HG03039 (cell line): ENCODE data around the gene CCDC174.
"Not testable (repeated sequence)": the region's sequence is repeated elsewhere in the genome, so short reads cannot be mapped to it uniquely, and the experiment has no call there.

ENCODE experiments used
- ATAC-seq: cut with Tn5 transposase; IDR thresholded peaks from one replicate; pipeline ENCODE4 v1.9.1; 2021; ENCODE audit warnings: mild to moderate bottlenecking, moderate library complexity; ENCODE audit not compliant: unreplicated experiment

The CCDC174 gene

DNA sequence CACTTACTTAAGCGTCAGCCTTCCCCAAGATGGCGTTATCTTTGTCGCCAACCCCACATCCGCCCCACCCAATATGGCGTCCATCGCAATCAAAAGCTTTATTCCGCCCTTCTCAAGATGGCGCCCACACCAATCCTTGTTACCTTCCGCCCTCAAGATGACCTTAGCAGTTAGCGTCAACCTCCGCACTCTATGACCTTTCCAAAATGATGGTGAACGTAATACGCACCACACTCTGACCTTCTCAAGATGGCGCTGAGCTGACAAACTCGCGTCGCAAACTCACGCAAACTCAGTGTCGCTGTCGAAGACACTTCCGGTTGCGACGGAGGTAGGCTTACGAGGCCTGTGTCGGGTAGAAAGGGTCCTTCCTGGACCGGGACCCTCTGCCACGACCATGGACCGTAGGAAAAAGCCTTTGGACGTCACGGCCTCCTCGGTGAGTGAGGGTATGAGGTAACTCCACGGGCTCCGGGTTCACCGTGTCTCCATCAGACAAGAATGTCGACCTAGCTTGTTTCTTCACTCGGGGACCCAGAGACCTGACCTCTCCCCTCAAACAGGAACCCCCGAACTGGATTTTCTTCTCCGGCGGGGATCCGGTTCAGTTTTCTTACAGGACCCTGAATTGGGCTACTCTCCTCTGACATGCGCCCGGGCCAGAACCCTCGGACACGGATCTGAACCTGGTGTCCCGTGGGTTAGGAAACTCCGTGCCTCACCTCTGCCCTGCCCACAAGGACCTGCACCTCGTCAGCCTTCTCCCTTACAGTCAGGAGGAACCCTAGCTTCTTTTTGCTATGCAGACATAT lies at the start of gene CCDC174:
Gene CCDC174, plus strand, starts transcription at position 323 of the 812 bp plus-strand sequence. Its CDS starts 75 bp downstream, at position 398.
- ATAC-seq: peak; percentile 98

DNA sequence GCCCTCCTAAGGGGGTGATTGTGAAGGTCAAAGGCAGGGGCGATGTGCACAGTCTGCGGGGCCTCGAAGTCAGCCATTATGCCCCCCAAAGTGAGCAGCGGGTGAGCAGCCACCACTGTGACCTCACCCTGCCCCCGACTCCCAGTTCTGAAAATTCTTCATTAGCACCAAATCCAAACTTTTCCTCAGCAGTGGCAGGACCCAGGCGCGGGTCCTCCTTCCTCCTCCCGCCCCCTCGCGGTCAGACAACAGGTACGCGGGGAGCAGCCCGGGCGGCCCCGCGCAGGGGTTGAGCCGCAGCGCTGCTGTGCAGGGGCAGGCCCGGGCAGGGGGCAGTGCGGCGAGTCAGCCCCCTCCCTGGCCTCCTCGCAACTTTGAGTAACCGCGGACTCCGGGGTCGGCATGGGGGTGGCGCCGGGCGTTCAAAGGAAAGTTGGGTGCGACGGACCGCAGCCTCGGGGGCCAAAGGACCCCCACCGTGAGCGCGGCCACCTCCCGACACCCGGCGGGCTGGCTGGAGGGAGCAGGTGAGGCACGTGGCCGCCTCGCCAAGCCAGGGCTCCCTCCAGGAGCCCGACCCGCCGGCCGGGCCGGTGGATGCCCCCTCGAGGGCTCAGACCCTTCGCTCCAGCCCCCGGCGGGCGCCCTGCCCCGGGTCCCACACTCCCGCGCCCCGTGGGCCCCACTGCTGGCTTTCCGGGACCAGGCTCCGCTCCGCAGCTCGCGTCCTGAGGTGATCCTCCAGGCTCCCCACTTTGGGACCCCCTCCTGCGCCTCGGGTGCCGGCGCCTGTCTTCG lies 49.4 kb upstream of the CCDC174 start:
- ATAC-seq: no peak

DNA sequence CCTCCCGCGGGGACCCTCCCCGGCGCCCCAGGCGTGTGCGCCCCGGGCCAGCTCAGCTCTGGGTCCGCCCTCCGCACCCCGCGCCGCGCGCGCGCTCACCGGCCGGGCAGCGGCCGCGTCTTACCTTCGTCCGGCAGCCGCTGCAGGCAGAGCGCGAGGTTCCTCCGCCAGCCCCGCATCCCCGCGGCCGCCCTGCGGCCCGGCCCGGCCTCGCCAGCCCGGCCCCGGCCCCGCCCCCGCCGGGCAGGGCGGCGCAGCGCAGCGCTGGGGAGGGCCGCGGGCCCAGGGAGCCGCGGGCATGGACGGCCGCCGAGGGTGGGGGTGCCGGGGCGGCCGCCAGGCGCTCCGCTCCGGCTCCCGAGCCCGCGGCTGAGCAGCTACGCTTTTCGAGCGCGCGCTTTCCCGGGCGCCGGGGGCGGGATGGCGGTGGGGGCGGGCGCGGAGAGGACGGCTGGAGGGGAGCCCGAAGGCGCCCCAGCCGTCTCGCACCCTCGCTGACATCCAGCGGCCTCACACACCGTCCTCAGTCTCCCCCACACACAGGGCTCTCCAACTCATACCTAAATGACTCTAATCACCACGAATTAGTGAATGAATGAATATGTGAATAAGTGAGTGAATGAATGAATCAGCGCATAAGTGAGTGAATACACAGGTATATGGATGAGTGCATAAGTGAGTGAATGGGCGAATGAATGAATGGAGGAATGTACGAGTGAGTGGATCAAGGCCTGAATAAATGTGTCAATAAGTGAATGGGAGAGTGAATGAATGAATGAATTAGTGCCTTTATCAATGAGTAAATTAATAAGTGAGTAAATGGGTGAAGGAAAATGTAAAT lies 48.5 kb upstream of the CCDC174 start:
- ATAC-seq: no peak

- no peak for ATAC-seq
Observed at GRCh38 chr3:14605067-14605466, 46.5 kb upstream of the CCDC174 start.

GRCh38 chr3:14605744-14606143 lies 45.8 kb upstream of the CCDC174 start:
- no peak for ATAC-seq

GRCh38 chr3:14606669-14607339 lies 44.8 kb upstream of the CCDC174 start:
- ATAC-seq: no peak

DNA sequence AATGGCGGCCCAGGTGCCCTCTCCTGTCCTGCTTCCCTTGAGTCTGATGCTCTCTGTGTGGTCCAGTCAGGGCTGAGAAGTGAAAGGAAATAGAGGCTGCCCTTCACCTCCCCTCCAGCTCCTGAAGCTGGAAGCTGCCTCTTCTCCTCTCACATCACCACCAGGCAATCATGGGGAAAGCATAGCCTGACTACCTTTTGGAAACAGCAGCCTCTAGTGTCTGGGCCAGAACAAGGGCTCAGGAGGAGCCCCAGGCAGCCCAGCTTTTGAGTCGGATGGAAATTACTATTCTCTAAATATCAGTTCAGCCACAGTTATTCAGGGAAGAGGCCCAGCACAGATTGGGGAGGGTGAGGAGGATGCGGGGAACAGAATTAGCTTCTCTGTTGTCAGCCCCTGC lies 43.3 kb upstream of the CCDC174 start:
- ATAC-seq: no peak

- ATAC-seq: not testable (repeated sequence)
Observed at GRCh38 chr3:14609058-14609457, 42.5 kb upstream of the CCDC174 start.

DNA sequence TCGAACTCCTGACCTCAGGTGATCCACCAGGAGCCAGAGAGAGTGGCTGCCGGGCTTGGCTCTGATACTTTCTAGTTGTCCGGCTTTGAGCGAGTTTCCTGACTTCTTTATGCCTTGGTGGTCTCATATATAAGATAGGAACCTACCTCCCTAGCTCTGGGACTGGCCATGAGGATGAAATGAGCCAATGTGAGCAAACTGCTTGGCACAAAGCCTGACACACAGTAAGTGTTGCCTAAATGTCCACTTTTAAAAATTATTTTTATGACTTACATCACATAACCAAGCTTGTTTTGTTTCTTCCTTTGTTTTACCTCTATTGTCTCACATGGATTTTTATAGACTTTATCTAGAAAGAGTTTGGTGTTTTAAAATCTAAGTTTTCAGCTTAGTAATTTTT lies 42.1 kb upstream of the CCDC174 start:
- no peak for ATAC-seq

DNA sequence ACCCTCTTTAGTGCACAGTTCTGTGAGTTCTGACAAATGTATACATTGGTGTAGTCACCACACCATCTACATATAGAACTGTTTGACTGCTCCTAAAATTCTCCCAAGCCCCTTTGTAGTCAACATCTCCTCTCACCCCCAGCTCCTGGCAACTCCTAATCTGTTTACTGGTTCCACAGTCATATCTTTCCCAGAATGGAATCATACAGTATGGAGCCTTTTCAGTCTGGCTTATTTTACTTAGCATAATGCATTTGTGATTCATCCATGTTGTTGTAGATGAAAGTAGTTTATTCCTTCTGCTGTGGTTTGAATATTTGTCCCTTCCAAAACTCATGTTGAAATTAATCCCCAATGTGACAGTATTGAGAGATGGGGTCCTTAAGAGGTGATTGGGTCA lies 41.6 kb upstream of the CCDC174 start:
- no peak for ATAC-seq

- ATAC-seq: no peak
Observed at GRCh38 chr3:14614189-14614588, 37.4 kb upstream of the CCDC174 start.

DNA sequence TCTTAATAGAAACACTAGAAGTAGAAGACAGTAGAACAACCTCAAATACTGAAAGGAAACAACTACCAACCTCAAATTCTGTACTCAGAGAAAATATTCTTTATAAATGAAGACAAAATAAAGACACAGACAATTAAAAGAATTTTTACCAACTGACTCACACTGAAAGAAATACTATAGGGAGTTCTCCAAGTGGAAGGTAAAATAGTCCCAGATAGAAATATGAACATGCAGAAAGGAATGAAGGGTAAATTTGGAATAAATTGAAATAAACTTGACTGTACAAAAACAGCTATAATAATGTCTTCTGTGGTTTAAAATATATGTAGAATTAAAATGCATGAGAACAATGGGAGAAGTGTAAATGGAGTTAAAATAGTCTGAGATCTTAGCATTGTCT lies 36.7 kb upstream of the CCDC174 start:
- ATAC-seq: no peak

GRCh38 chr3:14616606-14617507 lies 34.7 kb upstream of the CCDC174 start:
- no peak for ATAC-seq

DNA sequence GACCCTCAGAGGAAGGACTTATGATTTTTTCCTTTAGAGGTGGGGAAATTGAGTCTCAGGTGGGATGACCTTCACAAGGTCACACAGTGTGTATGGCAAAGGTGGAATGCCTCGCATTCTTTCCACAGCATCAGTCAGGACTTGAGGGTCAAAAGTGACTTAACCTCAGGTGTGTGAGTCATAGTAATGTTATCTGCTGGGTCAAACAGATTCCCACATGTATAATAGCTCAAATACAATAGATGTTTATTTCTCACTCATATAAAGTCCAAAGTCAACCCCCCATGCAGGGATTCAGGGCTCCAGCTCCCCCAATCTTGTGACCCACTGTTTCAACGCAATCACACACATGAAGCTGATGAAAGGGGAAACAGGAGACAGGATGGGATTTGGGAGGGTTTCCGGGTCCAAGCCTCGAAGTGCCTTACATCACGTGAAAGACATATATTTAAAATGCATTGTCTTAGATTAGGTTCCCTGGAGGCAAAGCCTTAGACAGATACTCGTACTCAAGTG lies 34.0 kb upstream of the CCDC174 start:
- no peak for ATAC-seq

GRCh38 chr3:14619605-14620004 lies 32.0 kb upstream of the CCDC174 start:
- ATAC-seq: no peak

- no peak for ATAC-seq
Observed at GRCh38 chr3:14620512-14620911, 31.1 kb upstream of the CCDC174 start.

- ATAC-seq: no peak
Observed at GRCh38 chr3:14621093-14621492, 30.5 kb upstream of the CCDC174 start.

GRCh38 chr3:14622368-14622767 lies 29.2 kb upstream of the CCDC174 start:
- ATAC-seq: no peak

DNA sequence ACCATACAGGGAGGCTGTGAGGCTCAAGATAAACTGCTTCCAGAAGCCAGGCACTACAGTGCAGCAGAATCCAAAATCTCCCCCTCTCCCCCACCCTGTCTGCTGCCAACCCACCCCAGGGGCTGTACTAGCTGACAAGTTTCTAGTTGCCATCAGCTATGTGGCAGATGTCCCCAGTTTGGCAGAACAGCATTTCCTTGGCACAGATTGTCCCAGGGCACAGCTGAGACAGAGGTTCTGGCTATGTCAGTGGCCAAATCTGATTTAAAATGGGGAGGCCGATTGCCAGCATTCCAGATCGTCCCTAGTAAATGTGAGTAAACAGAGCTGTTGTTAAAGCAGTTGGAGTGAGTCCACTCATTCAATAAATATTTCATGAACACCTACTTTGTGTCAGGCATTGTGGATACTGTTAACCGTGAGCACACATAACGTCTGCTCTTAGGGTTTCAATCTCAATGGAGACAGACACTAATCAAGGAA lies 28.0 kb upstream of the CCDC174 start:
- ATAC-seq: no peak
